Measurements from ENCODE around the gene ATXN1.

Gene ATXN1

DNA sequence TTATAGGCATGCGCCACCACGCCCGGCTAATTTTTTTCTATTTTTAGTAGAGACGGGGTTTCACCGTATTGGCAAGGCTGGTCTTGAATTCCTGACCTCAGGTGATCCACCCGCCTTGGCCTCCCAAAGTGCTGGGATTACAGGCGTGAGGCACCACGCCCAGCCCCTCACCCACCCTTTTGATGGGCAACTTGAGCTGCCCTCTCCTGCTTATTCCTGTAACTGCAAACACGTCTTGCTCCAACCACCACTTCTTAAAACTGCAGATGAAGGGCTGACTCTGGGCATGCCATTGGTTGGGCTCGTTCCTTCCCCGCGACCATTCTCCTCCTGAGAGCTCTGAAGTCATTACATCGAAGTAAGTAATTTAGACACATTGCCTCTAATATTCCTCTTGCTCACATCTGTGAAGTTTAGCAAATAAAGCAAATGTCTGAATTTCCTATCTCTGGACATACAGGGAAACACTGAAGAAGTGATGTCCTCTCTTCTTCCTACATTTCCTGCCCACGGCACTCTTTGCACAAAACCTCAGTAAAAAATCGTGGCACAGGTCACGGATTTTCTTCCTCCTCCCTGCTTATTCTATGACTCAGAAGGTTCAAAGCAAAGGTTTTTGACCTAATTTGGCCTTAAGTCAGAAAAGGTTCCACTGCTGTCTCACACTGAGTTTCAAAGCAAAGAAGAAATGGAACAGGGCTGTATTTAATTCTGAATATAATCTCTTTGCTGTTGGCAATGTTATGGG is 405.4 kb downstream of the ATXN1 start:
- DNase-seq (no peak), ATAC-seq (no peak)

GRCh38 chr6:16355238-16355637 is 406.0 kb downstream of the ATXN1 start:
- no peak for ATAC-seq
- DNase-seq, result no peak

- ATAC-seq, result no peak
- DNase-seq, result no peak
Measured at GRCh38 chr6:16354692-16355091, 406.6 kb downstream of the ATXN1 start.

GRCh38 chr6:16352821-16353438 is 408.3 kb downstream of the ATXN1 start:
- DNase-seq, result no peak
- no peak for ATAC-seq

DNA sequence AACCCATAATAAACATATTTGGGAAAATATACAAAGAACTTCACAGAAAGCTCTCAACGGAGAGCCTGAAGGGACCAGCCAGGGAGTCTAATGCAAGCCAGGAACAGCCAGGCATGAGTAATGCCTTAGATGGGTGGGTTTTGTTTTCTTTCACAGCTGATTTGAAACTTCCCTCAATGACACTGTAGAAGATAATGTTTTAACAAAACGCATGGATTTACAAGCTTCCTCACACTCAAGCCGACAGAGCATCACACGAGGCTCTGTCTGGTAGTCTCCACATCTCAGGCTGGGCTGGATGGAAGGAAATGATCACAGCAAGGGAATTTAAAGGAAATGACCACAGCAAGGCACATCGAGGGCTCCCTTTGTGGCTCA is 409.0 kb downstream of the ATXN1 start:
- DNase-seq (no peak), ATAC-seq (no peak)

GRCh38 chr6:16349544-16349943 is 411.7 kb downstream of the ATXN1 start:
- DNase-seq, result no peak
- no peak for ATAC-seq

- ATAC-seq (no peak), DNase-seq (no peak)
Measured at GRCh38 chr6:16346831-16347230, 414.4 kb downstream of the ATXN1 start.

- ATAC-seq (no peak), DNase-seq (no peak)
Measured at GRCh38 chr6:16345449-16346330, 415.6 kb downstream of the ATXN1 start.

DNA sequence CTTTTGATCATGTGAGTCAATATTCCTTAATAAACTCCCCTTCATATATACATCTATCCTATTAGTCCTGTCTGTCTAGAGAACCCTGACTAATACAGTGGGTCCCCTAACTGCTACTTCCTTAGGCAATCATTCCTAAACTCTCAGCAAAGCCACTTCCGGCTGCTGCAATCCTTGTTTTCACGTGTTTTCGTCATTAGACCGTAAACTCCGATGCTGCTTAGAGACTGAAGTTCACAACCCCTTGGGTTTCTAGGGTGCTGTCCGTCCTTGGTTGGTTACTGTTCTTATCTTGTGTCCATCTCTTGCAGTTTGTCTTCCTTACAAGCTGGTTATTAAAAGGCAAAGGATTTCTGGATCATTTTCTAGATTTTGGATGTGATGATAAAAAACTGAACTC is 416.5 kb downstream of the ATXN1 start:
- DNase-seq (no peak), ATAC-seq (no peak)

GRCh38 chr6:16343593-16343992 is 417.7 kb downstream of the ATXN1 start:
- no peak for DNase-seq
- peak; percentile 31 for ATAC-seq

- no peak for DNase-seq
- no peak for ATAC-seq
Measured at GRCh38 chr6:16339265-16339587, 422.0 kb downstream of the ATXN1 start.

DNA sequence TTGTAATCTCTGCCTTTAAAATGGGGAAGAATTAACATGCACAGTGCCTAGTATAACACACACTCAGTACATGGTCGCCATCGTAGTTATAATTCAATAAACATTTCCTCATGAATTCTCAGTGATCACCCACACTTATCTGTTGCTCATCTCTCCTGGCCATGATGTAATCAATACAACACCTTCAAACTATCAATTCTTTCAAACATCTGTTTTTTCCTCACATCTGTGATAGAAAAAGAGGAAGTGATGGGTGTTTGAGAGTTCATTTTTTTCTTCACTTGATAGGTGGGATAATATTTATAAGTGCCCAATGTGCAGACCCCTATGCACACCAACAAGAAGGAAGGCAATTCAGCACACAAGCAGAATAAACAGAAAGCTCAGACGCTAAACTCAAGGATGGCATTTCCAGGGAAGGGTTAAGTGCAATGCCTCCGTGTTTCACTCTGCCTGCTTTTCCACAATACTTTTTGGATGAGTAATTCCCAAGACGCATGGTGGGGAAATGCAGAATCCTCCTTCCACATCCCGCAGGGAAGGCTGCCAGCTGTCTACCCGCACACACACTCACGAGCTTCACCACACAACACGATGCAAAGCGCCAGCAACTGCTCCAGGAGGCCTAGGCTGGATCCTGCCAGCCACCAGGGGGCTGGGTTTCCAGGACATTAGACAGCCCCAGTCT is 422.5 kb downstream of the ATXN1 start:
- DNase-seq, result no peak

GRCh38 chr6:16337295-16337975 is 423.8 kb downstream of the ATXN1 start:
- DNase-seq (no peak), ATAC-seq (no peak)

More for the DNA sequence above, 422.5 kb downstream of the ATXN1 start:
- ATAC-seq, result no peak

GRCh38 chr6:16336911-16337294 is 424.4 kb downstream of the ATXN1 start:
- DNase-seq, result no peak
- no peak for ATAC-seq

- ATAC-seq (no peak), DNase-seq (no peak)
Measured at GRCh38 chr6:16336056-16336818, 425.0 kb downstream of the ATXN1 start.

DNA sequence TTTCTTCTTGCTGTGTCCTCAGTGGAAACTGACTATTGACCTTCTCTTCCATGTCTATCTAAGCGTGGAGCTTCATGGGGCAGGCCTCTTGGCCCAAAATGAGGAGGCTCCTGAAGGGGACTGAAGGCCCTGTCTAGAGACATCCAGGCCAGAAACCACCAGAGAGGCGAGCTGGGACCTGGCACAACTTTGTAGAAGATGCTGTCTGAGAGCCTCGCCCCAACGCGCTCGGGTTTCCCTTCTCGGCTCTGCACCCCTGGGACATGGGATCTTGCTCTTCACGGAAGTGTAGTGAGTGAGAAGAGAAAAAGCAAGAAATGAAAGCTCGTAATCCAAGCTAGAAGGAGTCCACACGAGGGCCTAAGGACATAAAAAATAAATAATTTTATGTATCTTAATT is 426.1 kb downstream of the ATXN1 start:
- ATAC-seq, result no peak

GRCh38 chr6:16334671-16335070 is 426.6 kb downstream of the ATXN1 start:
- ATAC-seq, result no peak
- DNase-seq, result no peak

More for the DNA sequence above, 426.1 kb downstream of the ATXN1 start:
- no peak for DNase-seq

- no peak for ATAC-seq
- no peak for DNase-seq
Measured at GRCh38 chr6:16333580-16333979, 427.7 kb downstream of the ATXN1 start.

DNA sequence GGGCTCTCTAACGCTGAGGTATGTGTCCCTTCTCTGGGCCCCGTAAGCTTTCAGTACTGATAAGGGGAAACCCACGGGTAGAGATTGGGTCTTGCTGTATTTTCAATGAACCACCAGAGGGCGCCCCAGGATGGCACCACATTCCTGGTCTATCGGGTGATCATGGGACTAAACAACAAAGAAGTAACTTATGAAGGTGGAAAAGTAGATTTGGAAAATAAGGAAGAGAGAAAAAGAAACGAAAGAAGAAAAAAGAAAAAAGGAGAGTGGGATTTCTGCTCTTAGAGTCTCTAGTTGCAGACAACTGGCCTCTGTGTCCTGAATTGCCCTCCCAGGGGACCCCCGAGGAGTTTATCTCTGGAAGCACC is 429.1 kb downstream of the ATXN1 start:
- ATAC-seq (peak; percentile 96), DNase-seq (peak; percentile 86)

DNA sequence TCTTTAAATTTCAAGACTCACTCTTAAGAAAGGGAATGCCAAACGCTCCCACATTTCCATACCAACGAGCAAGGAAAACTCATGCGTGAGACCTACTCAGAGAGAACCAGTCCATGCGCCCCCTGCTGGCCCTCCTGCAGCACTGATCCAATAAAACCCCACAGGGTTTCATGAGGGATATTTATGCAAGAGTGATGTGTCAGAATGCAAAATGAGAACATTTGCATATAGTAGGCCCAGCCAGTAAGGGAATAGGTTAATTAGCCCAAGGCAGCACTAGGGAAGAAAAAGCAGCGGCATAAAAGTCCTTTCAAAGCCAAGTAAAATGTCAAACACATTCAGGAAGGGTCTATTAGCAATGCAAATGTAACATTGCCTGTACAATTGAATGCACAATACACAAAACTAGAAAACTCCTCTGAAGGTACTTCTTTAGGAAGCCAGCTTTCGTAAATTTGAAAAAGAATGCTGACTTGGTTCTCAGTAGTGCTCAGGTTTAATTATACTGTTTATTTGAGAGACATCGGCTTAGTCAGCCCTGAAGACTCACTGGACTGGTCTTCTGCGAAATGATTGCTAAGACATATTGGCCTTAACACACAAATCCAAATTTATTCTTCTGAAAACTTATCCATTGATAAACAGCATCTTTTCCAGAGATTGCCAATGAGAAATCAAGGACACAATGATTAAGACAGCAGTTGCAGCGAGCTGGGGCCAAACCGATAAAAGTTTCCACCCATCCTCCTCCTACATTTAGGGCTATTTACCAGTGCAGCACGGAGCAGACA is 429.7 kb downstream of the ATXN1 start:
- DNase-seq (peak; percentile 73), ATAC-seq (peak; percentile 88)
